B cell (primary cell): ENCODE results near the gene FARP1.

ENCODE experiments used
- CTCF ChIP-seq: fragments of 200-600 bp; IDR thresholded peaks from one replicate; pipeline ENCODE4 v1.8.0; 2022; ENCODE audit warnings: antibody characterized with exemption, mild to moderate bottlenecking
- EZH2 ChIP-seq: IDR thresholded peaks from 2 replicates; pipeline ENCODE4 v1.6.1; 2012; ENCODE audit warnings: borderline replicate concordance, low read depth, mild to moderate bottlenecking, moderate library complexity, low read length; ENCODE audit not compliant: insufficient read depth, poor library complexity, severe bottlenecking

- TF ChIP-seq CTCF (no peak), EZH2 (no peak)
Measured at GRCh38 chr13:98264877-98265276, 122.0 kb downstream of the FARP1 start.
